Brain microvascular endothelial cell (primary cell): Measurements from ENCODE around the gene HLCS.
A peak's percentile ranks its signal among the peaks of the same experiment; 100 is the strongest.

Experiments used
- DNase-seq: peaks from one replicate; pipeline ENCODE4 v3.0.0-alpha.2; 2020
- H3K27ac ChIP-seq: fragments of 250-450 bp; sonication (Bioruptor Pico); 2 replicates; pipeline ENCODE4 v1.5.1; 2020; ENCODE audit warnings: mild to moderate bottlenecking, moderate library complexity
- H3K27me3 ChIP-seq: fragments of 250-450 bp; sonication (Bioruptor Pico); replicated peaks from 2 replicates; pipeline ENCODE4 v1.5.1; 2020; ENCODE audit warnings: mild to moderate bottlenecking
- H3K36me3 ChIP-seq: fragments of 250-450 bp; sonication (Bioruptor Pico); replicated peaks from 2 replicates; pipeline ENCODE4 v1.5.1; 2020; ENCODE audit warnings: mild to moderate bottlenecking
- H3K4me3 ChIP-seq: 2 replicates; pipeline ENCODE4 v1.5.1; 2011; ENCODE audit warnings: low read depth, mild to moderate bottlenecking, control low read depth, low read length, moderate library complexity
- CTCF ChIP-seq: IDR thresholded peaks from 2 replicates; pipeline ENCODE4 v1.5.1; 2011; ENCODE audit warnings: low read depth, mild to moderate bottlenecking, moderate library complexity, low read length, control low read depth, inconsistent platforms; ENCODE audit errors: missing control alignments
- in situ Hi-C: cut with HindIII; loops from 2 replicates; pipeline ENCODE4 v1.10.0; 2017; ENCODE audit warnings: low sequenced_read_pairs, low pct_ligation_motif_present

HLCS gene

GRCh38 chr21:36785615-36786014 is 180.9 kb downstream of the HLCS start:
- H3K27me3 ChIP-seq, result no peaks in the 10 kb centered on the region
- in situ Hi-C loops, result no loop called here
- no peak for TF ChIP-seq CTCF
- no peak for DNase-seq
- H3K27ac ChIP-seq, result no peak overlapping the region
- no peak overlapping the region for H3K4me3 ChIP-seq
- H3K36me3 ChIP-seq, result no peaks in the 10 kb centered on the region

GRCh38 chr21:36784947-36785346 is 181.5 kb downstream of the HLCS start:
- no peak overlapping the region for H3K27ac ChIP-seq
- no peaks in the 10 kb centered on the region for H3K27me3 ChIP-seq
- no peak overlapping the region for H3K4me3 ChIP-seq
- TF ChIP-seq CTCF, result no peak
- no peaks in the 10 kb centered on the region for H3K36me3 ChIP-seq
- in situ Hi-C loops, result no loop called here
- DNase-seq, result no peak

DNA sequence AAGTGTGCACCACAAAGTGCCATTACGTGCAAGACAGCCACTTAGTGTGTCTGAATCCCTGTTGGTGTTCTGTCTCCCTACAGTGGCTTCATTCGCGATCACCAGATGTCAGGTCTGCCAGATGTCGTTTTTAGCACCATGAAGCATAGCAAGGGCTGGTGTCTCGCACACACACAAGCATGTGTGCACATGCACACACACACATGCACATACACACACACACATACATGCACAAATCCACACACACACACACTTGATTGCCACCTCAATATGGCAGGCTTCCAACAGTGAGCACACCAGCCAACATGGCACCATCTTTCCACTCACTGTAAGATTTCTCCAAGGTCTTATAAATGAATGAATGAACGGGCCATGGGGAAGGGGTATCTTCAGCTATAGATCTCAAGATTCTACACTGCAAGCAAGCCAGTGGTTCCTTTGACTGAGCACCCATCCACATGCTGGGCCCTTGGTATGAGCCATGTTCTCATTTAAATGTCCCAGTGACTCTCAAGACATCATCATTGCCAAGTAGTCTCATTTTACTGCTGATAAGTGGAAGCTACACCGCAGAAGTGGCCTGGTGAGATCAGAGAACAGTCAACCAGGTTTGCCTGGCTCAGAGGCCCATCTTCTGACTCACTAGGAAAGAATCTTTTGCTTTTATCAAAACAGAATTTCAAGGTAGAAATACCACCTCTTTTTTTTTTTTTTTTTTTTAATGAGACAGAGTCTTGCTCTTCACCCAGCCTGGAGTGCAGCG is 182.7 kb downstream of the HLCS start:
- H3K36me3 ChIP-seq, result no peaks in the 10 kb centered on the region
- H3K27me3 ChIP-seq, result no peaks in the 10 kb centered on the region
- in situ Hi-C loops, result no loop called here
- no peak for TF ChIP-seq CTCF
- no peak overlapping the region for H3K27ac ChIP-seq
- no peak overlapping the region for H3K4me3 ChIP-seq
- DNase-seq, result peak; percentile 68

DNA sequence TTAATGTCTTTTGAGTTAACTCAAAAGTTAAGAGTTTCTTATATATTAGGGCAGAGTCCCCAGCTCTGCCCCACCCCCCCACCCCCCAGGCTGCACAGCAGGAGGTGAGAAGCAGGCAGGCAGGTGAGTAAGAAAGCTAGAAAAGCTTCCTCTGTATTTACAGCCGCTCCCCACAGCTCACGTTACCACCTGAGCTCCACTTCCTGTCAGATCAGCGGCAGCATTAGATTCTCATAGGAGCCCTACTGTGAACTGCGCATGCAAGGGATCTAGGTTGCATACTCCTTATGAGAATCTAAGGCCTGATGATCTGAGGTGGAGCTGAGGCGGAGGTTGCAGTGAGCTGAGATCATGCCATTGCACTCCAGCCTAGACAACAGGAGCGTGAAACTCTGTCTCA is 185.6 kb downstream of the HLCS start:
- no peak overlapping the region for H3K4me3 ChIP-seq
- in situ Hi-C loops, result no loop called here
- no peak overlapping the region for H3K27ac ChIP-seq
- no peak for DNase-seq
- no peaks in the 10 kb centered on the region for H3K36me3 ChIP-seq
- no peaks in the 10 kb centered on the region for H3K27me3 ChIP-seq
- no peak for TF ChIP-seq CTCF

- TF ChIP-seq CTCF, result no peak
- H3K27ac ChIP-seq, result no peak overlapping the region
- no peaks in the 10 kb centered on the region for H3K27me3 ChIP-seq
- in situ Hi-C loops, result no loop called here
- H3K4me3 ChIP-seq, result no peak overlapping the region
- H3K36me3 ChIP-seq, result no peaks in the 10 kb centered on the region
- DNase-seq, result no peak
Observed at GRCh38 chr21:36776981-36777617, 189.4 kb downstream of the HLCS start.
